ENCODE measurements around the gene MAP3K9. TPM values are rescaled to one million over a fixed set of nuclear protein-coding genes. Genes with fewer than 3 reads are reported as not detected.
"Not testable (repeated sequence)": the region's sequence is repeated elsewhere in the genome, so short reads cannot be mapped to it uniquely, and the experiment has no call there.

The MAP3K9 gene
- total RNA-seq, 4 donors from 2014 or later = 12.6 to 16.5 (median 14.7) TPM

DNA sequence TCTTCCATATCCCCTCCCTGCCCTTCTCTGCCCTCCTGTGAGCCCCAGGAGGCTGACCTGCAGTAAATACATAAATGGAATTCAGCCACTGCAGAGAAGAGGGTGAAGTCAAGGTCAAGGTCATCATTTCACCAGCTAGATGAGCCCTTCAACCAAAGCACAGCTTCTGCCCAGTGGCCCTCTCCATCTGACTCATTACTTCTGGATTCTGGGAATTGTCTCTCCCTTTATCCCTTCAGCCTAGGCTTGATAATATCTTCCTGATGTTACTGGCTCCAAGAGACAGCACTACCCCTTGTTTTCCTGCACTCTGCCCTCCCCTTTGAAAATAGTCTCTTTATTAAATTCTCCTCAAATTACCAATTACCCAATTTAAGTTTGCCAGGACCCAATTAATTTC is 103.1 kb downstream of the MAP3K9 start:
- Histone ChIP-seq H3K36me3 (no peaks in the 10 kb centered on the region), H3K4me3 (no peak overlapping the region), H3K27me3 (no peaks in the 10 kb centered on the region), H3K9me3 (no peaks in the 10 kb centered on the region), H3K4me1 (peaks cover 24% of the 10 kb centered on the region), H3K27ac (no peak overlapping the region)
- no peak for TF ChIP-seq POLR2A (IDR thresholded peaks at IDR 0.05)
- no peak for TF ChIP-seq EP300 (IDR thresholded peaks at IDR 0.05)
- TF ChIP-seq CTCF (IDR thresholded peaks at IDR 0.05) = no peak
- TF ChIP-seq POLR2AphosphoS5 (IDR thresholded peaks at IDR 0.05) = no peak
- DNase-seq (ENCODE audit: low spot score in 2 of 2) = no peak

DNA sequence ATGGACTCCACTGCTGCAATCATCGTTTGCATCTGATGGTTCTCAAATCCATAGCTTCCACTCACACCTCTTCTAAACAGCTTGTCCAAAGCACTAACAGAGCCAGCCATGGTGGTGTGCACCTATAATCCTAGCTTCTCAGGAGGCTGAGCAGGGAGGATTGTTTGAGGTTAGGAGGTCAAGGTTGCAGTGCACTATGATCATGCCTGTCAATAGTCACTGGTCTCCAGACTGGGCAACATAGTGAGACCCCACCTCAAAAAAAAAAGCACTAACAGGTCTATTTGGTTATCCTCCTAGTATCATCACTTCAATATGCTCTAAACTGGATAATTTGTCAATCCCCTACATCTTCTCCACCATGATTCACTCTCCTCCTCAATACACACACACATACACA is 104.4 kb downstream of the MAP3K9 start:
- no peak for TF ChIP-seq POLR2A (IDR thresholded peaks at IDR 0.05)
- TF ChIP-seq EP300 (IDR thresholded peaks at IDR 0.05) = no peak
- no peak for TF ChIP-seq CTCF (IDR thresholded peaks at IDR 0.05)
- no peak for TF ChIP-seq POLR2AphosphoS5 (IDR thresholded peaks at IDR 0.05)
- 96% methylated on average over 1 of the region's 1 CpG for WGBS
- Histone ChIP-seq H3K36me3 (no peaks in the 10 kb centered on the region), H3K27ac (no peak overlapping the region), H3K4me1 (peaks cover 13% of the 10 kb centered on the region), H3K4me3 (no peak overlapping the region), H3K9me3 (no peaks in the 10 kb centered on the region), H3K27me3 (no peaks in the 10 kb centered on the region)
- DNase-seq (ENCODE audit: low spot score in 2 of 2) = no peak

- H3K27me3 ChIP-seq; H3K9me3 ChIP-seq; H3K36me3 ChIP-seq; DNase-seq (ENCODE audit: low spot score in 2 of 2); H3K27ac ChIP-seq; H3K4me1 ChIP-seq; H3K4me3 ChIP-seq: not testable (repeated sequence)
- 100% methylated on average over 1 of the region's 1 CpG for WGBS
Measured at GRCh38 chr14:70703621-70704168, 105.6 kb downstream of the MAP3K9 start.

DNA sequence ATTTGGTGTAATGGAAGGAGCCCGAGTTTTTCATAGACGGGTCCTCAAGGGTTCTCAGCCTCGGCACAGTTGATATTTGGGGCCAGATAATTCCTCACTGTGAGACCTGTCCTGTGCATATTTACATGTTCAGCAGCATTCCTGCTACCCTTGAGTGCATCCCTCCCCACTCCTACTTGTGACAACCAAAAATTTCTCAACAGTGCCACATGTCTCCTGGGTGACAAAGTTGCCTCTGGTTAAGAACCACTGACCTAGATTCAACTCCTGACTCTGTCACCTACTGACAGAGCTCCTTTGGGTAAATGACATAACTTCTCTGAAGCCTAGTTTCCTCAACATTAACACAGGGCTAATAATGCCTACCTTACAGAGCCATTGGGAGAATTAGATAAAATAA is 107.2 kb downstream of the MAP3K9 start:
- DNase-seq (ENCODE audit: low spot score in 2 of 2) = no peak
- 94% methylated on average over 3 of the region's 3 CpGs for WGBS
- Histone ChIP-seq H3K4me1 (peaks cover 4% of the 10 kb centered on the region), H3K9me3 (no peaks in the 10 kb centered on the region), H3K27me3 (no peaks in the 10 kb centered on the region), H3K4me3 (no peak overlapping the region), H3K27ac (no peak overlapping the region), H3K36me3 (no peaks in the 10 kb centered on the region)
- no peak for TF ChIP-seq CTCF (IDR thresholded peaks at IDR 0.05)
- no peak for TF ChIP-seq POLR2AphosphoS5 (IDR thresholded peaks at IDR 0.05)

DNA sequence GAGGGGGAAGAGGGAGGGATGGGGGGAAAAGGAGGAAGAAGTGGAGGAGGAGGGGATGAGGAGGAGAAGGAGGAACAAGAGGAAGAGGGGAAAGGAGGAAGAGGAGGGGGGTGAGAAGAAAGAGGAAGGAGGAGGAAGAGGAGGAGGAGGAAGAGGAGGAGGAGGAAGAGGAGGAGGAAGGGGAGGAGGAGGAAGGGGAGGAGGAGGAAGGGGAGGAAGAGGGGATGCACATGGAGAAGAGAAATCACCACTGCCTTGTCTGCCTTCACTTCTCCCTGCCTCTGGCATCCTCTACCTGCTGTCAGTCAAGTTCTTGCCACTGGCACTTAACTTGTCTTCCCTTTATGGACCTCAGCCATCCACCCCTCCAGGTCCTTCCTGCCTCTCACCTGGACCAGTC is 107.7 kb downstream of the MAP3K9 start:
- Histone ChIP-seq H3K27me3 (no peaks in the 10 kb centered on the region), H3K9me3 (no peaks in the 10 kb centered on the region), H3K4me3 (no peak overlapping the region), H3K27ac (no peak overlapping the region), H3K4me1 (no peaks in the 10 kb centered on the region), H3K36me3 (no peaks in the 10 kb centered on the region)
- DNase-seq (ENCODE audit: low spot score in 2 of 2) = no peak
- TF ChIP-seq EP300 (IDR thresholded peaks at IDR 0.05) (no peak), POLR2AphosphoS5 (IDR thresholded peaks at IDR 0.05) (no peak), POLR2A (IDR thresholded peaks at IDR 0.05) (no peak), CTCF (IDR thresholded peaks at IDR 0.05) (no peak)

GRCh38 chr14:70700955-70701585 is 108.2 kb downstream of the MAP3K9 start:
- H3K4me1 ChIP-seq = no peaks in the 10 kb centered on the region

More at GRCh38 chr14:70700955-70701585, 108.2 kb downstream of the MAP3K9 start:
- WGBS = 65% methylated on average over 4 of the region's 4 CpGs
- DNase-seq (ENCODE audit: low spot score in 2 of 2) = no peak
- Histone ChIP-seq H3K27me3 (no peaks in the 10 kb centered on the region), H3K36me3 (no peaks in the 10 kb centered on the region), H3K9me3 (no peaks in the 10 kb centered on the region), H3K27ac (no peak overlapping the region), H3K4me3 (no peak overlapping the region)
- TF ChIP-seq CTCF (IDR thresholded peaks at IDR 0.05) = no peak
- no peak for TF ChIP-seq POLR2AphosphoS5 (IDR thresholded peaks at IDR 0.05)
- no peak for TF ChIP-seq EP300 (IDR thresholded peaks at IDR 0.05)
- no peak for TF ChIP-seq POLR2A (IDR thresholded peaks at IDR 0.05)

Measured in suprapubic skin (tissue), 4 donors.